Mesangial cell (primary cell): ENCODE measurements around the gene YIF1B. TPM values are rescaled to one million over a fixed set of nuclear protein-coding genes. Genes with fewer than 3 reads are reported as not detected.

Experiments used
- total RNA-seq: library from RNA; depleted of rRNA; stranded (reverse); fragments of >200 nt; gene quantifications from 2 replicates; pipeline ENCODE4 v1.2.3, GENCODE V29; 2015

Gene YIF1B
- 114 and 149 TPM in 2 replicates for total RNA-seq

GRCh38 chr19:38315657-38316476 lies at the start of gene YIF1B:
Gene YIF1B (minus strand): TSS chr19:38315947. CDS start chr19:38315917, 30 bp downstream.

GRCh38 chr19:38319421-38320258 lies 3.9 kb upstream of the YIF1B start, which contains the start of gene KCNK6:
Gene KCNK6 (plus strand): TSS chr19:38319845. CDS start chr19:38319951, 106 bp downstream.

GRCh38 chr19:38303517-38304351 lies 12.0 kb downstream of the YIF1B start, which contains the start of gene C19orf33:
Gene C19orf33 (plus strand): TSS chr19:38304251. CDS start chr19:38304262, 11 bp downstream.

GRCh38 chr19:38264486-38265212 lies 51.1 kb downstream of the YIF1B start, which contains the start of gene SPINT2:
Gene SPINT2 (plus strand): TSS chr19:38264573. CDS start chr19:38264893, 320 bp downstream.

Other genes starting within 250 kb of the YIF1B start
- 0.63 and 2.9 TPM in 2 replicates for gene DPF1, start 91.7 kb downstream of the YIF1B start, total RNA-seq
- gene PPP1R14A, start 59.6 kb downstream of the YIF1B start, total RNA-seq = 26.5 and 37.6 TPM in 2 replicates
- 234 and 512 TPM in 2 replicates for gene SPINT2, start 51.4 kb downstream of the YIF1B start, total RNA-seq
- gene C19orf33, start 11.7 kb downstream of the YIF1B start, total RNA-seq = 209 and 318 TPM in 2 replicates
- 5.7 and 8.5 TPM in 2 replicates for gene KCNK6, start 3.9 kb upstream of the YIF1B start, total RNA-seq
- 0.16 and 0.51 TPM in 2 replicates for gene CATSPERG, start 19.9 kb upstream of the YIF1B start, total RNA-seq
- 403 and 452 TPM in 2 replicates for gene PSMD8, start 58.6 kb upstream of the YIF1B start, total RNA-seq
- 1.1 and 1.3 TPM in 2 replicates for gene GGN, start 72.1 kb upstream of the YIF1B start, total RNA-seq
- 0.81 and 1.5 TPM in 2 replicates for gene SPRED3, start 72.8 kb upstream of the YIF1B start, total RNA-seq
- gene FAM98C, start 87.1 kb upstream of the YIF1B start, total RNA-seq = 11.6 and 15.1 TPM in 2 replicates
- gene RASGRP4, start 110.3 kb upstream of the YIF1B start, total RNA-seq = not detected in 2 replicates
- gene RYR1, start 117.7 kb upstream of the YIF1B start, total RNA-seq = under 0.01 and 0.13 TPM in 2 replicates